K562 (cell line): ENCODE results near the gene TDG. TPM values are rescaled to one million over a fixed set of nuclear protein-coding genes. Genes with fewer than 3 reads are reported as not detected.

Experiments
- CBFB ChIP-seq: sonication (generic); formaldehyde crosslinking; IDR thresholded peaks from 2 replicates; pipeline ENCODE4 v1.4.0; 2020; ENCODE audit warnings: mild to moderate bottlenecking, missing genetic modification reagents
- E2F1 ChIP-seq: sonication (generic); formaldehyde crosslinking; IDR thresholded peaks from 2 replicates; pipeline ENCODE4 v1.8.1; 2023; ENCODE audit warnings: mild to moderate bottlenecking, missing genetic modification reagents, moderate library complexity
- E2F8 ChIP-seq: fragments of 450-650 bp; IDR thresholded peaks from 2 replicates; pipeline ENCODE4 v1.7.1; 2018; ENCODE audit warnings: mild to moderate bottlenecking, low read depth; ENCODE audit not compliant: partially characterized antibody
- GATA2 ChIP-seq: sonication (generic); formaldehyde crosslinking; IDR thresholded peaks from 2 replicates; pipeline ENCODE4 v1.4.0; 2020; ENCODE audit warnings: mild to moderate bottlenecking, missing genetic modification reagents
- IFI16 ChIP-seq: fragments of 250-450 bp; sonication (Bioruptor Pico); IDR thresholded peaks from 2 replicates; pipeline ENCODE4 v2.1.2; 2022; ENCODE audit warnings: mild to moderate bottlenecking, inconsistent platforms
- NR0B1 ChIP-seq: fragments of 450-650 bp; IDR thresholded peaks from one replicate; pipeline ENCODE4 v1.6.1; 2018; ENCODE audit warnings: mild to moderate bottlenecking, moderate library complexity; ENCODE audit not compliant: partially characterized antibody
- SMARCA5 ChIP-seq: fragments of 450-650 bp; IDR thresholded peaks from 2 replicates; pipeline ENCODE4 v1.6.1; 2016
- SMARCC2 ChIP-seq: fragments of 450-650 bp; IDR thresholded peaks from 2 replicates; pipeline ENCODE4 v1.6.1; 2017; ENCODE audit warnings: antibody characterized with exemption, moderate library complexity, mild to moderate bottlenecking, low read depth
- STAT6 ChIP-seq: sonication (generic); formaldehyde crosslinking; IDR thresholded peaks from 2 replicates; pipeline ENCODE4 v1.8.1; 2023; ENCODE audit warnings: mild to moderate bottlenecking, missing genetic modification reagents
- TCF7L2 ChIP-seq: fragments of 150-350 bp; IDR thresholded peaks from 2 replicates; pipeline ENCODE4 v1.6.1; 2016; ENCODE audit warnings: low read depth, mild to moderate bottlenecking, low read length, moderate library complexity
- ZBTB11 ChIP-seq, 3 experiments: fragments of 200-800 bp in 1 of 3; fragments of 250-450 bp in 1 of 3; fragments of 450-650 bp in 1 of 3; sonication (Bioruptor Pico) in 1 of 3; sonication (Bioruptor generic) in 1 of 3; formaldehyde crosslinking in 1 of 3; IDR thresholded peaks; 2 replicates each; pipeline versions ENCODE4 v1.6.1 to v1.8.0; 2016 to 2022; ENCODE audit warnings: mild to moderate bottlenecking in 2 of 3, missing genetic modification characterization in 2 of 3, missing compliant biosample characterization in 1 of 3, moderate library complexity in 1 of 3
- ZNF165 ChIP-seq: fragments of 250-450 bp; sonication (Bioruptor Pico); IDR thresholded peaks from 2 replicates; pipeline ENCODE4 v1.4.0; 2020; ENCODE audit warnings: borderline replicate concordance
- ZNF316 ChIP-seq: fragments of 450-650 bp; IDR thresholded peaks from 2 replicates; pipeline ENCODE4 v1.6.1; 2016
- ZNF668 ChIP-seq: fragments of 250-450 bp; sonication (Bioruptor Pico); IDR thresholded peaks from 2 replicates; pipeline ENCODE4 v1.8.0; 2022; ENCODE audit warnings: mild to moderate bottlenecking, inconsistent platforms
- polyA plus RNA-seq, 8 experiments: library from polyadenylated mRNA; depleted of rRNA in 4 of 8; stranded (reverse) in 5 of 8; unstranded in 3 of 8; fragments of >200 nt; fragmentation: Nextera tagmentation in 2 of 8; fragmentation: Illumina TruSeq in 1 of 8; extraction: Ambion mirVana in 2 of 8; extraction: Trizol in 1 of 8; gene quantifications; 2 replicates each; pipeline versions ENCODE4 v1.2.1 to v1.2.3, GENCODE V29; 2011 to 2014; ENCODE audit warnings: inconsistent platforms in 1 of 8, missing spikeins in 1 of 8
- total RNA-seq, 7 experiments: library from RNA; depleted of rRNA in 6 of 7; stranded (reverse); fragments of >200 nt in 6 of 7; fragmentation: Illumina TruSeq in 2 of 7; extraction: Trizol in 2 of 7; gene quantifications; 2 replicates each; pipeline versions ENCODE4 v1.2.1 to v1.2.3, GENCODE V29; 2011 to 2021; ENCODE audit warnings: low replicate concordance in 1 of 7

TDG gene
- total and polyA plus RNA-seq, 9 of the 15 experiments (the other 6 are each of a cell fraction or from before 2014, with no cell fraction given): 37.6 to 77.2 (median 64.0) TPM

GRCh38 chr12:103930787-103931735, 34.6 kb upstream of the TDG start (continued):
- no peak for TF ChIP-seq ZNF668 (CRISPR knock-in tag)
- TF ChIP-seq SMARCC2: no peak
- peak; percentile 39; the same call in 1 of the 2 replicates for TF ChIP-seq E2F1 (CRISPR knock-in tag)
- TF ChIP-seq CBFB (CRISPR knock-in tag): no peak
- no peak for TF ChIP-seq TCF7L2
- no peak for TF ChIP-seq E2F8
- no peak for TF ChIP-seq SMARCA5
- TF ChIP-seq ZNF165: no peak
- no peak for TF ChIP-seq NR0B1
- no peak for TF ChIP-seq ZBTB11 (CRISPR knock-in tag; IDR thresholded peaks at IDR 0.05)
- peak; percentile 44; the same call in 1 of the 2 replicates for TF ChIP-seq ZNF316
- no peak for TF ChIP-seq STAT6
- no peak for TF ChIP-seq GATA2
- no peak for TF ChIP-seq IFI16 (CRISPR knock-in tag)
